ENCODE results near the gene GCN1.

GCN1 gene

GRCh38 chr12:120109570-120110267 lies 84.8 kb downstream of the GCN1 start:
- ChIA-PET CTCF (no interaction called here), POLR2A (no interaction called here)
- TF ChIP-seq CTCF (IDR thresholded peaks at IDR 0.05; ENCODE audit: insufficient read depth, low read length, missing control alignments): no peak
- H3K4me3 ChIP-seq (ENCODE audit: low read depth, low read length): no peak overlapping the region
- no peak for DNase-seq (ENCODE audit: low read depth, low spot score)

GRCh38 chr12:120106151-120106550 lies 88.4 kb downstream of the GCN1 start:
- no peak for DNase-seq (ENCODE audit: low read depth, low spot score)
- TF ChIP-seq CTCF (IDR thresholded peaks at IDR 0.05; ENCODE audit: insufficient read depth, low read length, missing control alignments): no peak
- CTCF ChIA-PET: no interaction called here
- POLR2A ChIA-PET: no interaction called here
- no peak overlapping the region for H3K4me3 ChIP-seq (ENCODE audit: low read depth, low read length)

GRCh38 chr12:120103371-120103770 lies 91.1 kb downstream of the GCN1 start:
- ChIA-PET CTCF (interaction anchor here (3.4 kb wide), 1 partner anchor 16 kb away, joined by 8 read pairs; no protein-coding TSS in a partner anchor), POLR2A (no interaction called here)
- no peak overlapping the region for H3K4me3 ChIP-seq (ENCODE audit: low read depth, low read length)
- TF ChIP-seq CTCF (IDR thresholded peaks at IDR 0.05; ENCODE audit: insufficient read depth, low read length, missing control alignments): no peak
- DNase-seq (ENCODE audit: low read depth, low spot score): no peak

GRCh38 chr12:120103044-120103338 lies 91.5 kb downstream of the GCN1 start:
- ChIA-PET CTCF (interaction anchor here (3.4 kb wide), 1 partner anchor 16 kb away, joined by 8 read pairs; no protein-coding TSS in a partner anchor), POLR2A (no interaction called here)
- no peak for TF ChIP-seq CTCF (IDR thresholded peaks at IDR 0.05; ENCODE audit: insufficient read depth, low read length, missing control alignments)
- H3K4me3 ChIP-seq (ENCODE audit: low read depth, low read length): no peak overlapping the region
- DNase-seq (ENCODE audit: low read depth, low spot score): no peak

- ChIA-PET POLR2A (no interaction called here), CTCF (interaction anchor here (3.4 kb wide), 1 partner anchor 15 kb away, joined by 8 read pairs; no protein-coding TSS in a partner anchor)
- no peak overlapping the region for H3K4me3 ChIP-seq (ENCODE audit: low read depth, low read length)
- no peak for DNase-seq (ENCODE audit: low read depth, low spot score)
- no peak for TF ChIP-seq CTCF (IDR thresholded peaks at IDR 0.05; ENCODE audit: insufficient read depth, low read length, missing control alignments)
Observed at GRCh38 chr12:120102189-120103043, 92.1 kb downstream of the GCN1 start.

GRCh38 chr12:120101617-120102016 lies 92.9 kb downstream of the GCN1 start:
- no peak for TF ChIP-seq CTCF (IDR thresholded peaks at IDR 0.05; ENCODE audit: insufficient read depth, low read length, missing control alignments)
- ChIA-PET CTCF (interaction anchor here (3.4 kb wide), 1 partner anchor 14 kb away, joined by 8 read pairs; no protein-coding TSS in a partner anchor), POLR2A (no interaction called here)
- H3K4me3 ChIP-seq (ENCODE audit: low read depth, low read length): no peak overlapping the region
- DNase-seq (ENCODE audit: low read depth, low spot score): no peak
